Keratinocyte (primary cell): ENCODE results near the gene PARP9.

Experiments
- CTCF ChIP-seq, 3 experiments: IDR thresholded peaks in 1 of 3; conservative IDR thresholded peaks in 1 of 3; optimal IDR thresholded peaks in 1 of 3; 2 replicates in 2 of 3; 3 replicates in 1 of 3; pipeline versions ENCODE3 to v1.5.1; 2011; ENCODE audit warnings: low read length in 3 of 3, mild to moderate bottlenecking in 3 of 3, moderate library complexity in 2 of 3, control low read depth in 1 of 3, inconsistent platforms in 1 of 3; ENCODE audit not compliant: insufficient read depth in 2 of 3; ENCODE audit errors: extremely low read depth in 1 of 3
- EZH2 ChIP-seq: IDR thresholded peaks from one replicate; pipeline ENCODE4 v1.6.1; 2012; ENCODE audit warnings: inconsistent platforms, mild to moderate bottlenecking, low read length, moderate library complexity

GRCh38 chr3:122516846-122517360, 47.2 kb downstream of the PARP9 start:
- TF ChIP-seq EZH2 = no peak
- TF ChIP-seq CTCF (optimal IDR thresholded peaks at IDR 0.05 in 1 of 3, IDR thresholded peaks at IDR 0.05 in 1 of 3, conservative IDR thresholded peaks at IDR 0.05 in 1 of 3; ENCODE audit: extremely low read depth in 1 of 3, insufficient read depth in 2 of 3, low read length in 3 of 3) = no peak
